NCI-H1092 treated with DMSO at 0.1 percent for 48 hours (cell line): ENCODE data around the gene IFI27.
A peak's percentile ranks its signal among the peaks of the same experiment; 100 is the strongest.
"Not testable (repeated sequence)": the region's sequence is repeated elsewhere in the genome, so short reads cannot be mapped to it uniquely, and the experiment has no call there.

Source experiments
- DNase-seq: peaks from one replicate; lab custom pipeline; 2025; lab: John Stamatoyannopoulos, UW

The IFI27 gene

DNA sequence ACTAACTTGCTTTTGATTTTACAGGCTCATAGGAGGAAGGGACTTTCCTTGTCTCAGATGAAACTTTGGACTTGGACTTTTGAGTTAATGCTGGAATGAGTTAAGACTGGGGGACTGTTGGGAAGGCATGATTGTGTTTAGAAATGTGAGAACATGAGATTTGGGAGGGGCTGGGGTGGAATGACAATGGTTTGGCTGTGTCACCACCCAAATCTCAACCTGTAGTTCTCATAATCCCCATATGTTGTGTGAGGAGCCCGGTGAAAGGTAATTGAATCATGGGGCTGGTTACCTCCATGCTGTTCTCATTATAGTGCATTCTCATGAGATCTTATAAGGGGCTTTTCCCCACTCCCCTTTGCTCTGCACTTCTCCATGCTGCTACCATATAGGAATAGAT is 45.6 kb downstream of the IFI27 start:
- not testable (repeated sequence) for DNase-seq

DNA sequence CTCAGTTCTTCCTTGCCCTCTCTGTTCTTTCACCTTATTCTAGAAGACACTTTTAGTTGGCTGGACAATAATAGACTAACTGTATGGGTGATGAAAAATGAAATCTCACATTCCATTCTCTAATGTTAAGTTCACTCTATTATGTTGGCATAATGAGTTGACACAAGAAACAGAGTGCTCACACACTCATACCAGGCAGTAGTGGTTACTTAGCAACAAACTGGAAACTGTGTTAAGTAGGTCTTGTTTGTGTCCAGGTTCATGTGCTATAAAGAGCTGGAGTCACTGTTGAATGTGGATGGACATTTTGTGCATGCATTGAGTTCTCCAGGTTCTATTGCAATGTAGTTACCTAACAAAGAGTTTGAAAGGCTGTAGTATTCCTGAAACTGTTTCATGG is 46.7 kb downstream of the IFI27 start:
- DNase-seq: peak; percentile 36

DNA sequence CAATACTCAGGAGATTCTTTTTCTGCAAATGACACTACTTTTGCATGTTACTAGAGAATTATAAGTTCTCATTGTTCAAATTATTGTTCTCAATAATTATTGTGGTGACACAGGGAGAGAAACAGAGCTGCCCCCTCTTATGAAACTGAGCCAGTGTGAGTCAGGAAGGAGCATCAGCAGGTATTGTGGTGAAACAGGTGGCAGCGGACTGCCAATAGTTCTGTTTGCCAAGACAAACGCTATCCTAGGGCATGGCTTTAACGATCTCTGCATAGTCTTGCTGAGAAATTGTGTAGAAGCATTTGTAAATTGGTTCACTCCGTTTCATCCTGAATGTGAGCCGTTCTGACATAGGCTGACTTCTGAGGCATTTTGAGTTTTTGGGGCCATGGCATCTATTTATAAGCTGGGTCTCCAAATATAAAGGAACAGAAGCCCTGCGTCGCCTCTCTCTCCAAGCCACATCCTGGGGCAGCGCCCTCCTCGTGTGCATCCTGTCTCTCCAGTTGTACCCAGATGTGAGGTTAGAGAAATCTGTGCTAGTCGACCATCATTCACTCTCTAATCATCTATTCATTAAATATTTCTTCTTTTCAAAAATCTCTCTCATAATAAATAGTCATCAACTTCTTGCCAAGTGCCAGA is 47.8 kb downstream of the IFI27 start:
- no peak for DNase-seq

DNA sequence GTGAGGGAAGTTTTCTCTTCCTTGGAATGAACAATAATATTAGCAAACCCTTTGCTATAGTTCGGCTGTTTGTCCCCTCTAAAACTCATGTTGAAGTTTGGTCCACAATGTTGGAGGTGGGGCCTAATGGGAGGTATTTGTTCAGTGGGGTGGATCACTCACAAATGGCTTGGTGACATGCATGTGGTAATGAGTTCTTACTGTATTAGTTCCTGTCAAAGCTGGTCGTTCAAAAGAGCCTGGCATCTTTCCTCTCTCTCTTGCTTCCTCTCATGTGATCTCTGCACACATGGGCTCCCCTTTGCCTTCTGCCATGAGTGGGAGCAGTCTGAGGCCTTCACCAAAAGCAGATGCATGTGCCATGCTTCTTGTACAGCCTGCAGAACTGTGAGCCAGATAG is 50.5 kb downstream of the IFI27 start:
- DNase-seq: no peak

DNA sequence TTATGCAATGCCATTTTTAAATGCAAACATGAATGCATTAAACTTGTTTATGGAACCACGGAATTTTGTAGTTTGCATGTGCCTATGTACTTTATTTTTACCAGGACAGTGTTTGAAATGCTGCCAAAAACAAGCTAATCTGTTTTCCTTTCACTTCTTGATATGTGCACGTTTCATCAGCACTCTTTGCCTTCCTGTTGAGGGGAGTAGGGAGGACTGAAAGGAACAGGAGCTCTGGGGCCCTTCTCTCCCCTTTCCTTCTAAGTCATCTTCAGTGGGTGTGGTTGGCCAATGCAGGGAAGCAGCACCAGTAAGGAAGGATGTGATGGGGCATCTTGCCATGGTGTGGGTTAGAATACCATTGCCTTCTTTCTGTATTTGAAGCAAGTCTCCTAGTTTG is 51.4 kb downstream of the IFI27 start:
- DNase-seq: no peak

DNA sequence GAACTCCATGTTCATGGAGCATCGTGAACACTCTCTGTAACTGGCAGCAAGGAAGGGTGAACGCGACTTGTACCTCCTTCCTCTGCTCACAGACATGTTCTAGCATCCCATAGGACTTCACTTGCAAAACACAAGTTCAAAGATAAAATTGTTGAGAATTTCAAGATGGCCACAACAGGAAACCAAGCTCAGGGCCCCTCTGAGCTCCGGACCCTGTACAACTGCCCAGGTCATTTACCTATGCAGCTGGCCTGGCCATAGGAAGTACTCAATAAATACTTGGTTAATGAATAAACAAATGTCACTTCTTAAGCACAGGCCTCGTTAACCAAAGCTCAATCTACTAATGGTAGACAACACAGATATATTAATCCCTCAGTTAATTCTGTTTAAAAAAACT is 51.9 kb downstream of the IFI27 start:
- DNase-seq: no peak

DNA sequence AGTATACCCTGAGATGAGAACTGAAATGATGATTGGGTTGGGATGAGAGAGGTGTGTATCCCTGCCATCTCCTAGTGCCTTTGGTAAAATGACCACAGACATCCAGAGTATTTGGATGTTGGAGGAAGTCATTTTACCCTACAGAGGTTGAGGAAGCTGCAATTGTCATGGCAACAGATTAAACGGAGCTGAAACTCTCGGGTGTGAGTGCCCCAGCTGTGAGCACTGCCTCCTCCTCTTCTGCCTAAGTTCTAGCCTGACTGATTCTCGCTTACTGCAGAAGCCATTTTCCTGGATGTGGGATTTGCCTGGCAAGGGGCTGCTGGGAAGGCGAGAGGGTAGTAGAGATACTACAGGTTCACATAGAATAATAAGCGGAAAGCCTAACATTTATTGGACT is 53.3 kb downstream of the IFI27 start:
- no peak for DNase-seq

DNA sequence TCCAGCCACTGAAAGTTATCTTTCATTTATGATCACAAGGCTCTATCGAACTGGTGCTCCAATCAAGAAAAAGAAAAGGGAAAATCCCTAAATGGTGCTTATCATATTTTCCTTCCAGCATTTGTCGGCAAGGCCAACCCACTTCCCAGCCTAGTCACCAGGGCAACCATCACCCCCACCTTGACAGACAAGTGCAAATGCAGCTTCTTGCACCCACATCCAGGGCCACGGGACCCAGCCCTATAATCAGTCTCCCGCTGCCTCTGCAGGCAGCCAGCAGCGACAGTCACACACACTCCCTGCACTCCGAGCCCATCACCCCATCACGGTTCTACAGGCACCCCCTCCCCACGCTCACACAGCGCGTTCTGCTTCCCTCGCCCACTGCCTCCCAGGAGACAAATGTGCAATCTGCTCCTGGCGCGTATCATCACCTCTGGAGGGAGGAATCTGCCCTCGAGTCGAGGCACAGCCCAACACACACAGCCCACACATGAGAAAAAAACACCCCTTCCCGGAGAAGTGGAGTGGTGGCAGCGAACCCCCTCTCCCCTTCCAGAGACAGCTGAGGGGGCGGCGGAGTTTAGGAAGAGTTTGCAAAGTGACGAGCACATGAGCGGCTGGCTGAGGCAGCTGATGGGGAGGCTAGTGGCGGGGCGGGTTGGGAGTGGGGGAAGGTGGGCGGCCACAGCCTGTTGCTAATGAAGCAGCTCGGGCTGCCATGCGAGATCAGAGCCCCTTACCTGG is 54.3 kb downstream of the IFI27 start:
- no peak for DNase-seq

DNA sequence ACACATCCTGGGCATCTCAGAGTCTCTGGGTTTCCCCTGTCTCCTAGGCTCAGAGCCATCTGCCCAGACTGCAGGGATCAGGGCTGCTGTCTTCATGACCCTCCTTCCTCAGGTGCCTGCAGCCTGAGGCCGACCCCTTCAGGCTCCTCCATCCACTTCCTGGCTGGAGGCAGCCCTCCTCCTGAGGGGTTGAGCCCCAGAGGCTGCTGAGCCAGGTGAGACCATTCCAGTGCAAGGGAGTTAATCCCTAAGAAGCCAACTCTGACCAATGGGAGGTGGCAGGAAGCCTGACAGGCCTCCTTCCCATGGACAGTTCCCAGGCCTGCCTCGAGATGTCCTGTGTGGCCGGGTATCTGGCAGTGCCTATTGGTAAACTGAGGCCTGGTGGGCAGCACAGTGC is 55.2 kb downstream of the IFI27 start:
- DNase-seq: no peak
